ENCODE measurements around the gene YY1.

The YY1 gene

DNA sequence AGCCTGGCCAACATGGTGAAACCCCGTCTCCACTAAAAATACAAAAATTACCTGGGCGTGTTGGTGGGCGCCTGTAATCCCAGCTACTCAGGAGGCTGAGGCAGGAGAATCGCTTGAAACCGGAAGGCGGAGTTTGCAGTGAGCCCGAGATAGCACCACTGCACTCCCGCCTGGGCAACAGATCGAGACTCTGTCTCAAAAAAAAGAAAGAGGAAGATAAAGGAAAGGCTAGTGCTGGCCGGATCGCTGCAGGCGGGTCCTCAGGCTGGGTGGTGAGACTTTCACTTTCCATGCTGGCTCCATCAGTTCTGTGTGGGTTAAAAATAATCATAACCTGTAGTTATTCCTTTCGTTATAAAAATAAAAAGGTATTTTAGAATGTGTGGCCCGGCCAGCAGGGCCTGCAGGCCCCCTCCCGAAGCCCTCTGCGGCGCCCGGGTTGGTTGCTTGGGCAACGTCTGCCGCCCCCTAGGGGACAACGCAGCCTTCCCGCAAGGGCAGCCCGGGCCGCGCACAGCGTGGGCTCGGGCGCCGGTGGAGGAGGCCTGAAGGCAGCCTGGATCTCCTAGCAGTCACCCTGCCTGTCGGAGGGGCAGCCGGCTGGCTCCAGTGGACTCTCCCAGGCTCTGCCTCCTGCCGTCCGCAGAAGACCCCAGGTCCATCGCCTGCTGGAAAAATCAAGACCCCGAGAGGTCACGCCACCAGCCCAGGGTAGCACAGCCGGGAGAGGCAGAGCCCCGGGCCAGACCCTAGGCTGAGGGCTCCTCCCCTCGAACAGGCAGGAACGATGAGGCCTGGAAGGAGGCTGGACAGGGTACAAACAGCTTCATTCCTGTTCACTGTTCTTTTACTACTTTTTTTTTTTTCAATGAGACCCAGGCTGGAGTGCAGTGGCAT is 79.2 kb downstream of the YY1 start:
- peak; percentile 77 for DNase-seq

DNA sequence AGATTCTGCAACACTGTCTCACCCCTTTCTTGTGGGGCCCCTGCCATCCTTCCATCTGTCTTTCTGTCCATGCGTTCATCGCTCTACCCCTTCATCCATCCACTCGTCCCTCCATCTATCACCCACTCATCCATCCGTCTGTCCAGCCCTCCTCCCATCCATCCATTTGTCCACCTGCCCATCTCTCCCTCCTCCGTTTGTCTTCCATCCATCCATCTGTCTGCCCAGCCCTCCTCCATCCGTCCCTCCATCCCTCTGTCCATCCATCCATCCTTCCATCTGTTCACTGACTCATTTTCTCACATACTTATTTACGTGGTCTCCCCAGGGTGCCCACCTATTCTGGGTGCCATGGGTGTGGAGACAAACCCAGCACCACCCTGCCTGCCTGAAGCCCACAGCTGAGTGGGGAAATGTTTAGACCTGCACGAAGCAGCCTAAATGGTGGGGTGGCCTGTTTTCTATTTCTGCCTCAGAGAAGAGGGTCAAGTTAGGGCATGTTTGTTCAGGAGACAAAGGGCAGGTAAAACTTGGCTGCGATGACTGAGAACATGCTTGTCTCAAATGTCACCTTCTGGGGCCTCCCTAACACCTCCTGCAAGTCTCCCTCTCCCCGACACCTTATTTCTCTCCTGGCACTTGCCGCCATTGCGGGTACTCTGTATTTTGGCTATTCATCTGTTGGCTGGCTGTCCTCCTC is 81.4 kb downstream of the YY1 start:
- no peak for DNase-seq

DNA sequence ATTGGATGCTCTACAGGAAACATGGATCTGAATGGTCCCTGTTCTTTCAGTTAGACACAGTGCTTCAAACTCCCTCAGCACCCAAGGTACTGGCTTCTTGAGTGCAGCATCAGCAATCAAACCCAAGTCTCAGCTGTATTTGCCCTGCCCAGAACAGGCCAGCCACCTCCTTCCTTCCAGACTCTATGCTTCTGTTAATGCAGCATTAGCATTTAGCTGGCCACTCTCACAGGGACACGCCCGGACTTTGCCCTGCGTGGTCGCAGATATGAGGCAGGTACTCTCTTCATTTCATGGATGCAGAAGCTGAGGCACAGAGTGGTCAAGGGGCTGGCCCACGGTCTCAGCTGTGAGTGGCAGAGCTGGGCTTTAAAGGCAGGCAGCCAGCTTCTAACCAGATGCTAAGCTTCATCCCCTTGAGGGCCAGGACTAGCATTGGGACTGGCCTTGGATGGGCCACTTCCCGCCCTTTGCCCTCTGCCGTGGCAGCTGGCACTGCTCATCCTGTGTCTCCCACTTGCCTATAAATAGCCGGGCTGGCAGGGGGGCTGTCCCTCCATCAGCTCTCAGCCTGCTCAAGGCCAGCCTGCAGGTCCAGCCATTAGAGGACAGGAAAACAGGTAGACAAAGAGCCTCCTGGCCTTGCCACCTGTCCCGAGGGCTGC is 82.7 kb downstream of the YY1 start:
- no peak for DNase-seq

DNA sequence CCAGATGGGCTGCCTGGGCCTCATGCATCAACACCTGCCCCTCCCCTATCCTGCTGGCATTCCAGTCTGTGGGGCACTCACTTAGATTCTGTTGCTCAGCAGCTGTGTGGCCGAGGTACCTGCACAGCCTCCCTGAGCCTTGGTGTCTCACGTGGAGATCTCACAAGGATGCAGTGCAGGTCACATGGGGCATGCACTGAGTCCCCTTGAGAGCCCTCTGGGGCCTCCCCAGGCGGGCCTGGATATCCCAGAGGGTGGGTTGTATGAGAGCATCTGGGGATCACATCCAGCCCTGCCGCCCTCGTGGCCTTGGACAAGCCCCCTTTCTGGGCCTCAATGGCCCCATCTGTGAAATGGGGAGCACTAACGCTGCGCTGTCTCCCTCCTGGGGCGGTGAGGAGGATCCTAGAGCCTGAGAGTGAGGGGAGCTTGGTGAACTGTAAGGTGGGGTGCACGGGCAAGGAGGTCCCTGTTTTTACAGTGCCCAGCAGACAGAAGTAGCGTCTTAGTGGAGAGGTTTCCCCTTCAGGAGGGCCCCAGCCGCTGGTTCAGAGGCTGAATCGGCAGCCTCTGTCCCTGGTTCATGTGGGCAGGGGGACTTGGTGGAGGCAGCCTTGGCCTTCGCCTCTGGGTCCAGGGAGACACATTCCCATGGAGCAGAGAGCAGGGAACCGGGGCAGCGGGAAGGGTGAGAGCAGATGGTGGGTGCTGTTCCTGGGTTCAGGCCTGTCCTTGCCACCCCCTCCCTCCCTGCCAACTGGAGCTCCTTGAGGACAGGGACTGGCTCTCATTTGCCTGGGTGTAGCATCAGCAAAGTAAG is 83.4 kb downstream of the YY1 start:
- no peak for DNase-seq

DNA sequence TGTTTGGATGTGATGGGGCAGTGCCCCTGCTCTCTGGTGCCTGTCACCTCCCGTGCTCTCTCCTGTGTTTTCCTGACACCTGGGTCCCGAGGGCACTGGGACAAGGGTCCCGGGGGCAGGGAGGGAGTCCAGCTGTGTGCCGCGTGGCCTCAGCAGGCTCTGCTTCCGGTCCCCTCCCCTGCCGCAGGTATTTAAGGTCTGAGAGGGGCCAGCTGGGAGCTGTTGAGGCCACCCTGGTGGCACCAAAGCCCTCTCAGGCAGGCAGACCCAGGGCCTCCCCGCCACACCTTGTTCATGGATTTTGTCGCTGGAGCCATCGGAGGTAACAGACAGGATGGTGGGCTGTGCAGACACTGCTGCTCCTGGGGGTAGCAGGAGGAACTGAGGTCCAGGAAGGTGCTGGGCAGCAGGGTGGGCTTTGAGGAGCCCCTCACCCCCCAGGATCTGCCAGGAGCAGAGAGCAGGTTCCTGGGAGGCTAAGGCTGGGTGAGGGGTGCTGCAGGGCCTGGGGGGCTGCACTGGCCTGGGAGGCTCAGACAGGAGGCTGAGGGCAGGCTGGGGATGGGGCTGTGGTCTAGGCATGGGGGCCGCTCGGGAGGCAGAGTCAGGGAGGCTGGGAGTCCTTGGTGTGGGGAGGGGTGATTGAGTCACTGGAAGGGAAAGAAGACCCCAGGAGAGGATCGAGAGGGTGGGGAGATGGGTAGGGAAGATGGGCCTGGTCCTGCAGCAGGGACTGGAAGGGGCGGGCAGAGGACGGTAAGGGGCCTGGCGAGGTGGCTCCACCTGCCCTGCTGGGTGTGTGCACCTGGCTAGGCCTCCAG is 84.4 kb downstream of the YY1 start, which contains the start of gene SLC25A47:
Gene SLC25A47, plus strand, starts transcription at position 219 of the 821 bp plus-strand sequence. Its CDS starts 76 bp downstream, at position 295.
- no peak for DNase-seq

DNA sequence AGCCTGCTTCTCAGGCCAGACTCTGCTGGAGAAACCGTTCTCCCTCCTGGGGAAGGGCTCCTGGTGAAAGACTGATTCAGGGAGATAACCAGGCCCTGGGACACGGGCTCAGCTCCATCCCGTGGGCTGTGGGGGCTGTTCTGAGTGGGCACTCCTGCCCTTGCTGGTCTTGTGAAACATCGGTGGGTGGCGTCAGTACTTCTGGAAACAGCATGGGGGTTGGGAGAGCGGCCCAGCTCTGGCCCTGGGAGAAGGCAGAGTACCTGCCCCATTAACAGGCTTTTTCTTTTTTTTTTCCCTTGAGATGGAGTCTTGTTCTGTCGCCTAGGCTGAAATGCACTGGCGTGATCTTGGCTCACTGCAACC is 85.0 kb downstream of the YY1 start:
- no peak for DNase-seq

DNA sequence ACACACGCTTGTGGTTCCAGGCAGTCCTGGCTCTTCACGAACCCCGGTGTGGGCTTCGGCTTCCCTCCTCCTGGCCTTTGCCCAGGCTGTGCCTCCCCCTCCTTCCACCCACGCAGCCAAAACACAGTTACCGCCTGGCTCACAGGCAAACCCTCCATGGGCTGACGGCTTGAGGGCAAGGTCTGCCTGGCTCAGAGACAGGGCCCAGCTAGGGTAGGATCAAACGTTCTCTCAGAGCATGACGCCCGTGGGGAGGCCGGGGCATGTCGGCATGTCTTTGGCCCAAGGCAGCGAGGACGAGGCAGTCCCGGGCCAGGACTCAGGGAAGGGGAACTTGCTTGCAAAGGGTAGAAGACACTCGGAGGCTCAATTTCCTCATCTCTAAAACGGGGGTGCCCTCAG is 86.3 kb downstream of the YY1 start:
- DNase-seq: no peak

DNA sequence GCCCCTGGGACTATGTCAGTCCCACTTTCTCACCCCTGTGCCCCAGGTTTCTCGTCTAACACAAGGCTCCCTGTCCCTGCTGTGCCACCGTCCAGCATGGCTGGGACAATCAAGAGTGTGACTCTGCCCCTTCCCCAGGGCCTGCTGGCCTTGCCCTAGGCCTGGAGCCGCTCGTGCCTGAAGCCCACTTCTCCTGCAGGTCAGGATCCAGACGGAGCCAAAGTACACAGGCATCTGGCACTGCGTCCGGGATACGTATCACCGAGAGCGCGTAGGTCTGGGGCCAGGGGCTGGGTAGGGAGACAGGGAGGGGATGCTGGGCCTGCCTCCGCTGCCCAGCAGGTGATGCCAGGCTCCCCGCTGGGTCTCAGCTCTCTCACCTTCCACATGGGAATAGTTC is 87.0 kb downstream of the YY1 start:
- DNase-seq: no peak

DNA sequence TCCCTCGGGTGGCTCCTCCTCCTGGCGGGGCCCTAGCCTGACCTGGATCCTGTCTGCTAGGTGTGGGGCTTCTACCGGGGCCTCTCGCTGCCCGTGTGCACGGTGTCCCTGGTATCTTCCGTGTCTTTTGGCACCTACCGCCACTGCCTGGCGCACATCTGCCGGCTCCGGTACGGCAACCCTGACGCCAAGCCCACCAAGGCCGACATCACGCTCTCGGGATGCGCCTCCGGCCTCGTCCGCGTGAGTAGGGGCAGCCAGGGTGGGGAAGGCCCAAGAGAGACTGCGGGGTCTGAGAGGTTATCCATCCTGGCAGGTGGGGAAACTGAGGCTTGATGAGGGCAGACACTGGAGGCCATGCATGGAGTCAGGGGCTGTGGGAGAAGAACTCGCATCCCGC is 88.2 kb downstream of the YY1 start:
- no peak for DNase-seq

DNA sequence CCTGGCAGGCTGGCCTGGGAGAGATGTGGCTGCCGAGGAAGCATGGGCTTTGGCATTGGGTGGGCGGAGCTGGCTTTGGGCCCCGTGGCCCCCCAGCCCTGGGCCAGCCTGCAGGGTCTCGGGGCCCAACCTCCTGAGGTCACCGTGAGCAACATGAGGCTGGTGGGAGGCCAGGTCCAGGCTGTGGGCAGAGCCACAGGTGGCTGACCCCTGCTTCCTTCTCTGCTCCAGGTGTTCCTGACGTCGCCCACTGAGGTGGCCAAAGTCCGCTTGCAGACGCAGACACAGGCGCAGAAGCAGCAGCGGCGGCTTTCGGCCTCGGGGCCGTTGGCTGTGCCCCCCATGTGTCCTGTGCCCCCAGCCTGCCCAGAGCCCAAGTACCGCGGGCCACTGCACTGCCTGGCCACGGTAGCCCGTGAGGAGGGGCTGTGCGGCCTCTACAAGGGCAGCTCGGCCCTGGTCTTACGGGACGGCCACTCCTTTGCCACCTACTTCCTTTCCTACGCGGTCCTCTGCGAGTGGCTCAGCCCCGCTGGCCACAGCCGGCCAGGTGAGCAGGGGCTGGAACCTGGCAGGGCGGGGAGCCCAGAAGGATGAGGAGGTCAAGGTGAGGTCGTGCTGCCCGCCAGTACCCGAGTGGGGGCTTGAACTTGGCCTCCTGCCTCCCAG is 89.7 kb downstream of the YY1 start:
- DNase-seq: no peak

DNA sequence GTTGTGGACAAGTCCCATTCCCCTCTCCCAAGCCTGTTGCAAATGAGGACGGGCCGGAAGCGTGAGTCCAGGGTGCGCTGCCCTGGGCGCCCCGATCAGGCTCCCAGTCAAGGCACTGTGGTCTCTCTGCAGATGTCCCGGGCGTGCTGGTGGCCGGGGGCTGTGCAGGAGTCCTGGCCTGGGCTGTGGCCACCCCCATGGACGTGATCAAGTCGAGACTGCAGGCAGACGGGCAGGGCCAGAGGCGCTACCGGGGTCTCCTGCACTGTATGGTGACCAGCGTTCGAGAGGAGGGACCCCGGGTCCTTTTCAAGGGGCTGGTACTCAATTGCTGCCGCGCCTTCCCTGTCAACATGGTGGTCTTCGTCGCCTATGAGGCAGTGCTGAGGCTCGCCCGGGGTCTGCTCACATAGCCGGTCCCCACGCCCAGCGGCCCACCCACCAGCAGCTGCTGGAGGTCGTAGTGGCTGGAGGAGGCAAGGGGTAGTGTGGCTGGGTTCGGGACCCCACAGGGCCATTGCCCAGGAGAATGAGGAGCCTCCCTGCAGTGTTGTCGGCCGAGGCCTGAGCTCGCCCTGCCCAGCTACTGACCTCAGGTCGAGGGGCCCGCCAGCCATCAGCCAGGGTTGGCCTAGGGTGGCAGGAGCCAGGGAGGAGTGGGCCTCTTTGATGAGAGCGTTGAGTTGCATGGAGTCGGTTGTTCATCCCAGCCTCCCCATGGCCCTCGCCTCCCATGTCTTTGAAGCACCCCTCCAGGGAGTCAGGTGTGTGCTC is 90.5 kb downstream of the YY1 start:
- no peak for DNase-seq

DNA sequence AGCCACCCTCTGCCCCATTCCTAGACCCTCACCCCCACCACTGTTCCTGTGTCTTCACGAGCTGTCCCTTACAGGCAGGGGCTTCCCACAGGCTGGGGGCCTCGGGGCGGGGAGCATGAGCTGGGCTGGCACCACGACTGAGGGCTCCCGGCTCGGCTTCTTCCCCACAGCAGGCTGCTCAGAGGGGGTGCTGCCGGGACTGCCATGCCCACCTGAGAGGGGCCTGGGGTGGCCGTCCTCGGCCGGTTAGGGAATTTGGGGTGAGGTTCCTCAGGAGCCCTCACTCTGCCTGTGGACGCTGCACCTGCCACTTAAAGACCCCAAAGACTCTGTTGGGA is 91.0 kb downstream of the YY1 start:
- DNase-seq: no peak

DNA sequence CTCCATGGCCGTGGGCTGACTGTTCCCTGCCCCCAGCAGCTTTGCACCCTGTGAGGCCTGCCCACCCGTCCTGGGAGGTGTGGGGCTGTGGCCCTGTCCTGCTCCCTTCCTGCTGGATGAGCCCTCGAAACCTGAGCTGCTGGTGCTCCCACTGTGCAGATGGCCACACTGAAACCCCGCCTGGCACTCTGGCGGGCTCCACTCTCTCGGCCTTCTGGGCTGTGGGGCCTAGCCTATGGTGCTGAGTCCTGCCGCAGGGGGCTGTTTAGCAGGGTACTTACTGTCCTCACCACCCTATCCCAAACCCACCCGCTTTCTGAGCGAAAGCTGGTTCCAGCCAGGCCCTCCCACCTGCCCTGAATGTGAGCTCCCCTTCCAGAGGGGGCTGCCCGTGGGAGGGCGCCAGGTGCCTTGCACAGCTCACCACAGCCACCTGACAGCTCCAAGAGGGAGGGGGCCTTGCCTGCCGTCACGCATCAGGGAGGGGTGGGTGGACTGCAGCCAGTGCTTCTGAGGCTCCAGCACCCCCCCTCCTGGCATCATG is 91.5 kb downstream of the YY1 start:
- no peak for DNase-seq

DNA sequence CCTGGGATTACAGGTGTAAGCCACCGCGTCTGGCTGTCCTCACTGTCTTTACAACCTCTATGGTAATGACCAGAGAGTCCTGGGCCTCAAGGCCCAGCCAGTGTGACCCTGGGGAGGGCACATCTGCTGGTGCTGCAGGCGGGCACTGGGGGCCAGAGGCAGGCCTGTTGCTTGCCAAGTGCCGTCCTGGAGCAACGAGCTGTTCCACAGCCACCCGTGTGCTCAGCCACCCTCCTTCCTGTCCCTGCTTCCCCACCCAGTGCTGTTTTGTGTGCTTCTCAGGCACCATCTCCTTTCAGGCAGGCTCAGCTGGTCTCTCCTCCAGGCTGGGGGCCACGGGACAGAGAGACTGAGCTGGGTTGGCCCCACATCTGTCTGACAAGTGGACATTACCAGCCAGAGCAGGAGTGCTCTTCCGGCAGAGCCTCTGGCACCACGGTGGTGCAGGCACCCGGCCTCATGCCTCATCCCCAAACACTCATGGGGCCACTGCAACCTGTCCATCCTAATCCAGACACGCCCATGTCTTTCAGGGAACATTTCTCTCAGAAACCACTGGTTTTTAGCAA is 93.2 kb downstream of the YY1 start:
- DNase-seq: no peak
